GM18870 (cell line): ENCODE data around the gene SNRPN.
"Not testable (repeated sequence)": the region's sequence is repeated elsewhere in the genome, so short reads cannot be mapped to it uniquely, and the experiment has no call there.

Experiments
- ATAC-seq: cut with Tn5 transposase; IDR thresholded peaks from one replicate; pipeline ENCODE4 v1.9.1; 2021; ENCODE audit warnings: moderate library complexity; ENCODE audit not compliant: unreplicated experiment

SNRPN gene

GRCh38 chr15:24954783-24955530, at the start of gene SNRPN, which contains the start of gene SNURF:
SNRPN (plus strand) TSS chr15:24954987; CDS start chr15:24974454, 19,467 bp downstream.
SNURF (plus strand) TSS chr15:24954987; CDS start chr15:24955049, 62 bp downstream.
- no peak for ATAC-seq

GRCh38 chr15:24916305-24917009, 38.3 kb upstream of the SNRPN start:
- ATAC-seq = no peak

- no peak for ATAC-seq
Observed at GRCh38 chr15:24917431-24917830, 37.4 kb upstream of the SNRPN start.

- ATAC-seq = no peak
Observed at GRCh38 chr15:24919446-24919845, 35.3 kb upstream of the SNRPN start.

GRCh38 chr15:24922781-24923180, 32.0 kb upstream of the SNRPN start:
- ATAC-seq = not testable (repeated sequence)

- no peak for ATAC-seq
Observed at GRCh38 chr15:24924153-24924552, 30.6 kb upstream of the SNRPN start.

- ATAC-seq = no peak
Observed at GRCh38 chr15:24924621-24925020, 30.2 kb upstream of the SNRPN start.

- ATAC-seq = not testable (repeated sequence)
Observed at GRCh38 chr15:24931874-24932732, 22.7 kb upstream of the SNRPN start.

GRCh38 chr15:24933716-24934115, 21.1 kb upstream of the SNRPN start:
- no peak for ATAC-seq

GRCh38 chr15:24938224-24938623, 16.6 kb upstream of the SNRPN start:
- not testable (repeated sequence) for ATAC-seq

GRCh38 chr15:24940236-24940635, 14.6 kb upstream of the SNRPN start:
- no peak for ATAC-seq

- ATAC-seq = no peak
Observed at GRCh38 chr15:24943361-24943760, 11.4 kb upstream of the SNRPN start.

GRCh38 chr15:24944954-24945353, 9.8 kb upstream of the SNRPN start:
- ATAC-seq = no peak

- no peak for ATAC-seq
Observed at GRCh38 chr15:24945711-24946110, 9.1 kb upstream of the SNRPN start.

GRCh38 chr15:24948495-24948894, 6.3 kb upstream of the SNRPN start:
- ATAC-seq = no peak

GRCh38 chr15:24955531-24955921, 739 bp downstream of the SNRPN start:
- no peak for ATAC-seq

- ATAC-seq = peak; percentile 71
Observed at GRCh38 chr15:24956111-24956838, 1.5 kb downstream of the SNRPN start.

GRCh38 chr15:24957691-24958090, 2.9 kb downstream of the SNRPN start:
- no peak for ATAC-seq

- no peak for ATAC-seq
Observed at GRCh38 chr15:24961967-24962366, 7.2 kb downstream of the SNRPN start.

- ATAC-seq = no peak
Observed at GRCh38 chr15:24962880-24963279, 8.1 kb downstream of the SNRPN start.
